ENCODE results near the gene HLF.

The HLF gene

GRCh38 chr17:55264278-55264644 is 499 bp upstream of the HLF start:
- no peak overlapping the region for H3K4me3 ChIP-seq (replicated peaks; ENCODE audit: low read depth, low read length)
- no peak for DNase-seq (ENCODE audit: low read depth)

GRCh38 chr17:55265311-55266021 is 706 bp downstream of the HLF start:
- TF ChIP-seq CTCF (IDR thresholded peaks at IDR 0.05; ENCODE audit: low read length, missing control alignments): no peak
- H3K4me3 ChIP-seq (replicated peaks; ENCODE audit: low read depth, low read length): peak overlapping the region; percentile 40
- no peak for DNase-seq (ENCODE audit: low read depth)

More at GRCh38 chr17:55264278-55264644, 499 bp upstream of the HLF start:
- TF ChIP-seq CTCF (IDR thresholded peaks at IDR 0.05; ENCODE audit: low read length, missing control alignments): no peak

- DNase-seq (ENCODE audit: low read depth): no peak
- H3K4me3 ChIP-seq (replicated peaks; ENCODE audit: low read depth, low read length): no peak overlapping the region
- TF ChIP-seq CTCF (IDR thresholded peaks at IDR 0.05; ENCODE audit: low read length, missing control alignments): no peak
Observed at GRCh38 chr17:55266051-55266957, 1.5 kb downstream of the HLF start.

- no peak for DNase-seq (ENCODE audit: low read depth)
- no peak overlapping the region for H3K4me3 ChIP-seq (replicated peaks; ENCODE audit: low read depth, low read length)
Observed at GRCh38 chr17:55266958-55267688, 2.4 kb downstream of the HLF start.

GRCh38 chr17:55267777-55268648 is 3.3 kb downstream of the HLF start:
- no peak overlapping the region for H3K4me3 ChIP-seq (replicated peaks; ENCODE audit: low read depth, low read length)
- no peak for TF ChIP-seq CTCF (IDR thresholded peaks at IDR 0.05; ENCODE audit: low read length, missing control alignments)

More at GRCh38 chr17:55266958-55267688, 2.4 kb downstream of the HLF start:
- no peak for TF ChIP-seq CTCF (IDR thresholded peaks at IDR 0.05; ENCODE audit: low read length, missing control alignments)

More at GRCh38 chr17:55267777-55268648, 3.3 kb downstream of the HLF start:
- DNase-seq (ENCODE audit: low read depth): no peak

Measured in fibroblast of pulmonary artery (primary cell).